ENCODE measurements around the gene DNAH17.

GRCh38 chr17:78605886-78606285 is 28.7 kb upstream of the DNAH17 start:
- no peak for TF ChIP-seq EP300 (IDR thresholded peaks at IDR 0.05)
- TF ChIP-seq CTCF (IDR thresholded peaks at IDR 0.05): no peak
- TF ChIP-seq POLR2A (IDR thresholded peaks at IDR 0.05): no peak
